HEK293 (cell line): ENCODE results near the gene ZNF524.

Experiments
- CTCF ChIA-PET: fragments of 350-600 bp; formaldehyde crosslinking; extraction: SDS; loops from one replicate; lab custom pipeline; 2021; ENCODE audit warnings: antibody characterized with exemption; lab: Yijun Ruan, JAX
- POLR2A ChIA-PET: fragments of 300-600 bp; formaldehyde crosslinking; extraction: SDS; loops from one replicate; lab custom pipeline; 2020; ENCODE audit warnings: antibody characterized with exemption, inconsistent platforms; lab: Yijun Ruan, JAX
- H3K27ac ChIP-seq: fragments of 200-500 bp; sonication (Bioruptor generic); 2 replicates; pipeline ENCODE4 v1.5.1; 2014; ENCODE audit warnings: low read depth, low read length, control low read depth, inconsistent platforms; ENCODE audit errors: extremely low read depth
- H3K36me3 ChIP-seq, 2 experiments: fragments of 200-500 bp in 1 of 2; sonication (Bioruptor generic) in 1 of 2; 1 replicate in 1 of 2; 2 replicates in 1 of 2; pipeline ENCODE4 v1.5.1; 2014 to 2017; ENCODE audit warnings: inconsistent platforms in 2 of 2, low read length in 2 of 2; ENCODE audit not compliant: control insufficient read depth in 2 of 2, insufficient read depth in 1 of 2
- H3K4me1 ChIP-seq: fragments of 200-500 bp; sonication (Bioruptor generic); 2 replicates; pipeline ENCODE4 v1.5.1; 2014; ENCODE audit warnings: mild to moderate bottlenecking, low read length, inconsistent platforms; ENCODE audit not compliant: control insufficient read depth, insufficient read depth
- H3K4me3 ChIP-seq: 2 replicates; pipeline ENCODE4 v1.5.1; 2011; ENCODE audit warnings: low read depth, mild to moderate bottlenecking, control low read depth, low read length, moderate library complexity
- H3K9me3 ChIP-seq: fragments of 200-500 bp; sonication (Bioruptor generic); 2 replicates; pipeline ENCODE4 v1.5.1; 2014; ENCODE audit warnings: low read depth, low read length, inconsistent platforms; ENCODE audit not compliant: control insufficient read depth, insufficient read depth
- CTCF ChIP-seq: fragments of 450-650 bp; formaldehyde crosslinking; IDR thresholded peaks from 2 replicates; pipeline ENCODE4 v1.5.1; 2016; ENCODE audit warnings: missing biosample characterization, missing genetic modification characterization
- ELK4 ChIP-seq: IDR thresholded peaks from 2 replicates; pipeline ENCODE4 v1.6.1; 2011; ENCODE audit warnings: mild to moderate bottlenecking, low read depth, low read length, borderline replicate concordance
- FEZF1 ChIP-seq: fragments of 450-650 bp; formaldehyde crosslinking; IDR thresholded peaks from 2 replicates; pipeline ENCODE4 v1.5.1; 2016; ENCODE audit warnings: missing biosample characterization, missing genetic modification characterization
- IKZF3 ChIP-seq: fragments of 450-650 bp; IDR thresholded peaks from 2 replicates; pipeline ENCODE4 v1.5.0; 2018; ENCODE audit warnings: missing biosample characterization, mild to moderate bottlenecking, missing genetic modification characterization, moderate library complexity
- KLF16 ChIP-seq: fragments of 450-650 bp; formaldehyde crosslinking; IDR thresholded peaks from 2 replicates; pipeline ENCODE4 v1.5.1; 2017; ENCODE audit warnings: missing biosample characterization, missing genetic modification characterization
- KLF9 ChIP-seq: fragments of 450-650 bp; formaldehyde crosslinking; IDR thresholded peaks from 2 replicates; pipeline ENCODE4 v1.5.1; 2016; ENCODE audit warnings: missing biosample characterization, missing genetic modification characterization, low read depth
- PATZ1 ChIP-seq: fragments of 450-650 bp; formaldehyde crosslinking; IDR thresholded peaks from 2 replicates; pipeline ENCODE4 v1.5.1; 2016; ENCODE audit warnings: missing biosample characterization, missing genetic modification characterization
- ZBTB7A ChIP-seq: fragments of 450-650 bp; formaldehyde crosslinking; IDR thresholded peaks from 2 replicates; pipeline ENCODE4 v1.5.1; 2016; ENCODE audit warnings: low read depth, missing biosample characterization, missing genetic modification characterization
- ZFHX2 ChIP-seq: fragments of 450-650 bp; formaldehyde crosslinking; conservative IDR thresholded peaks from 2 replicates; pipeline ENCODE4 v1.5.1; 2016; ENCODE audit warnings: missing biosample characterization, missing genetic modification characterization
- ZNF16 ChIP-seq: fragments of 450-650 bp; formaldehyde crosslinking; IDR thresholded peaks from 2 replicates; pipeline ENCODE4 v1.5.1; 2016; ENCODE audit warnings: low read depth, missing biosample characterization, missing genetic modification characterization
- ZNF2 ChIP-seq: fragments of 450-650 bp; formaldehyde crosslinking; IDR thresholded peaks from 2 replicates; pipeline ENCODE4 v1.5.1; 2016; ENCODE audit warnings: missing biosample characterization, missing genetic modification characterization
- ZNF24 ChIP-seq: fragments of 450-650 bp; formaldehyde crosslinking; IDR thresholded peaks from 2 replicates; pipeline ENCODE4 v1.5.1; 2016; ENCODE audit warnings: missing biosample characterization, missing genetic modification characterization
- ZNF324 ChIP-seq: fragments of 450-650 bp; formaldehyde crosslinking; IDR thresholded peaks from 2 replicates; pipeline ENCODE4 v1.5.1; 2016; ENCODE audit warnings: missing biosample characterization, missing genetic modification characterization
- ZNF473 ChIP-seq: fragments of 450-650 bp; formaldehyde crosslinking; IDR thresholded peaks from 2 replicates; pipeline ENCODE4 v1.5.1; 2017; ENCODE audit warnings: missing biosample characterization, missing genetic modification characterization
- ZNF529 ChIP-seq: fragments of 450-650 bp; formaldehyde crosslinking; IDR thresholded peaks from 2 replicates; pipeline ENCODE4 v1.5.1; 2017; ENCODE audit warnings: missing genetic modification characterization, missing biosample characterization; ENCODE audit not compliant: insufficient replicate concordance
- ZNF585B ChIP-seq: fragments of 450-650 bp; formaldehyde crosslinking; IDR thresholded peaks from 2 replicates; pipeline ENCODE4 v1.5.1; 2016; ENCODE audit warnings: missing biosample characterization, missing genetic modification characterization
- ZNF596 ChIP-seq: fragments of 450-650 bp; IDR thresholded peaks from 2 replicates; pipeline ENCODE4 v1.5.0; 2018; ENCODE audit warnings: missing biosample characterization, mild to moderate bottlenecking, missing genetic modification characterization, moderate library complexity
- ZSCAN16 ChIP-seq: fragments of 450-650 bp; formaldehyde crosslinking; IDR thresholded peaks from 2 replicates; pipeline ENCODE4 v1.5.1; 2016; ENCODE audit warnings: missing biosample characterization, missing genetic modification characterization
- TF ChIP-seq, protein P1 (sequence below): fragments of 450-650 bp; formaldehyde crosslinking; IDR thresholded peaks from 2 replicates; pipeline ENCODE4 v1.5.1; 2016; ENCODE audit warnings: missing biosample characterization, missing genetic modification characterization
- TF ChIP-seq, protein P2 (sequence below): fragments of 450-650 bp; formaldehyde crosslinking; IDR thresholded peaks from 2 replicates; pipeline ENCODE4 v1.5.1; 2016; ENCODE audit warnings: missing biosample characterization, missing genetic modification characterization, low read depth
- TF ChIP-seq, protein P3 (sequence below): fragments of 450-650 bp; formaldehyde crosslinking; IDR thresholded peaks from 2 replicates; pipeline ENCODE4 v1.5.1; 2017; ENCODE audit warnings: missing biosample characterization, mild to moderate bottlenecking, missing genetic modification characterization, moderate library complexity

The ZNF524 gene

GRCh38 chr19:55598719-55599467 is 1.2 kb upstream of the ZNF524 start (continued):
- TF ChIP-seq ZNF473 (tag by site-specific recombination) (no peak), PATZ1 (tag by site-specific recombination) (peak; percentile 100; the same call in 1 of the 2 replicates), ZNF324 (tag by site-specific recombination) (0 out of 2 replicates have a peak, but pooled peaks have one; percentile 71), FEZF1 (no peak), ZFHX2 (tag by site-specific recombination) (no peak), ZNF2 (peak; percentile 78), CTCF (tag by site-specific recombination) (peak; percentile 7; the same call in 1 of the 2 replicates), ZNF585B (no peak)
- TF ChIP-seq, protein P1, sequence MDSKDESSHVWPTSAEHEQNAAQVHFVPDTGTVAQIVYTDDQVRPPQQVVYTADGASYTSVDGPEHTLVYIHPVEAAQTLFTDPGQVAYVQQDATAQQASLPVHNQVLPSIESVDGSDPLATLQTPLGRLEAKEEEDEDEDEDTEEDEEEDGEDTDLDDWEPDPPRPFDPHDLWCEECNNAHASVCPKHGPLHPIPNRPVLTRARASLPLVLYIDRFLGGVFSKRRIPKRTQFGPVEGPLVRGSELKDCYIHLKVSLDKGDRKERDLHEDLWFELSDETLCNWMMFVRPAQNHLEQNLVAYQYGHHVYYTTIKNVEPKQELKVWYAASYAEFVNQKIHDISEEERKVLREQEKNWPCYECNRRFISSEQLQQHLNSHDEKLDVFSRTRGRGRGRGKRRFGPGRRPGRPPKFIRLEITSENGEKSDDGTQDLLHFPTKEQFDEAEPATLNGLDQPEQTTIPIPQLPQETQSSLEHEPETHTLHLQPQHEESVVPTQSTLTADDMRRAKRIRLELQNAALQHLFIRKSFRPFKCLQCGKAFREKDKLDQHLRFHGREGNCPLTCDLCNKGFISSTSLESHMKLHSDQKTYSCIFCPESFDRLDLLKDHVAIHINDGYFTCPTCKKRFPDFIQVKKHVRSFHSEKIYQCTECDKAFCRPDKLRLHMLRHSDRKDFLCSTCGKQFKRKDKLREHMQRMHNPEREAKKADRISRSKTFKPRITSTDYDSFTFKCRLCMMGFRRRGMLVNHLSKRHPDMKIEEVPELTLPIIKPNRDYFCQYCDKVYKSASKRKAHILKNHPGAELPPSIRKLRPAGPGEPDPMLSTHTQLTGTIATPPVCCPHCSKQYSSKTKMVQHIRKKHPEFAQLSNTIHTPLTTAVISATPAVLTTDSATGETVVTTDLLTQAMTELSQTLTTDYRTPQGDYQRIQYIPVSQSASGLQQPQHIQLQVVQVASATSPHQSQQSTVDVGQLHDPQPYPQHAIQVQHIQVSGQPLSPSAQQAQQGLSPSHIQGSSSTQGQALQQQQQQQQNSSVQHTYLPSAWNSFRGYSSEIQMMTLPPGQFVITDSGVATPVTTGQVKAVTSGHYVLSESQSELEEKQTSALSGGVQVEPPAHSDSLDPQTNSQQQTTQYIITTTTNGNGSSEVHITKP (tag by site-specific recombination): peak; percentile 68
- TF ChIP-seq, all 188 proteins: peak for 28

DNA sequence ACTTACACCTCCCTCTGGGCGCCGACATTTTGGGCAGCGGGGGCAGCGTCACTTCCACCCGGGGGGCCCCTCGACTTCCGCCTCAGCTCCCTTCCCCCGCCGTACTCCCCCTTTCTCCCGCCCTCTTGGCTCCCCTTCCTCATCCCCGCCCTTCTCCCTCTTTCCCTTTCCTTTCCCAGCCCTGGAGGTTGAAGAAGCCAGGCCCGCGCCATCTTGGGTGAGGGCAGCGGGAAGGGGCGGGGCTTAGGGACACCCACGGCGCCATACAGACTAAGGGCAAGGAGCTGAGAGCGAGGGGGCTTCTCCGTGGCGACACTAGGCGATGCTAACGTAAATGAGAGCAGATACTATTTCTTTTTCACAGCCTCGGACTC is 633 bp upstream of the ZNF524 start, which contains the start of gene FIZ1:
Gene FIZ1 (minus strand): TSS at position 50 of the 374 bp plus-strand sequence. CDS start 1,652 bp downstream, outside the sequence.
- Histone ChIP-seq H3K4me3 (peak within 1 kb of the TSS; percentile 97), H3K36me3 (peaks cover 10 to 28% of the 10 kb centered on the region in 2 experiments), H3K4me1 (peaks cover 3% of the 10 kb centered on the region; the same call in 1 of the 2 replicates), H3K27ac (peak within 1 kb of the TSS; percentile 97), H3K9me3 (no peaks in the 10 kb centered on the region)
- POLR2A ChIA-PET: interaction anchor here (0.6 to 4.4 kb wide), 37 partner anchors 10 to 483 kb away, joined by 3 to 71 read pairs (median 5); partner anchors contain the start of genes CCDC106, HSPBP1, ISOC2 and KMT5C
- CTCF ChIA-PET: interaction anchor here (0.6 to 2.9 kb wide), 9 partner anchors 12 to 1174 kb away, joined by 3 to 9 read pairs (median 3); no protein-coding TSS in a partner anchor
- TF ChIP-seq ZBTB7A (tag by site-specific recombination): peak; percentile 88; the same call in 1 of the 2 replicates
- peak; percentile 98 for TF ChIP-seq PATZ1 (tag by site-specific recombination)
- TF ChIP-seq ZNF596: no peak
- TF ChIP-seq, protein P2, sequence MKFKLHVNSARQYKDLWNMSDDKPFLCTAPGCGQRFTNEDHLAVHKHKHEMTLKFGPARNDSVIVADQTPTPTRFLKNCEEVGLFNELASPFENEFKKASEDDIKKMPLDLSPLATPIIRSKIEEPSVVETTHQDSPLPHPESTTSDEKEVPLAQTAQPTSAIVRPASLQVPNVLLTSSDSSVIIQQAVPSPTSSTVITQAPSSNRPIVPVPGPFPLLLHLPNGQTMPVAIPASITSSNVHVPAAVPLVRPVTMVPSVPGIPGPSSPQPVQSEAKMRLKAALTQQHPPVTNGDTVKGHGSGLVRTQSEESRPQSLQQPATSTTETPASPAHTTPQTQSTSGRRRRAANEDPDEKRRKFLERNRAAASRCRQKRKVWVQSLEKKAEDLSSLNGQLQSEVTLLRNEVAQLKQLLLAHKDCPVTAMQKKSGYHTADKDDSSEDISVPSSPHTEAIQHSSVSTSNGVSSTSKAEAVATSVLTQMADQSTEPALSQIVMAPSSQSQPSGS: no peak
- TF ChIP-seq ZNF16 (tag by site-specific recombination): no peak
- TF ChIP-seq KLF9: no peak; the same call in 1 of the 2 replicates
- peak; percentile 1 for TF ChIP-seq KLF16
- no peak for TF ChIP-seq ZNF529
- TF ChIP-seq ELK4: no peak
- peak; percentile 100 for TF ChIP-seq IKZF3 (tag by site-specific recombination)
- TF ChIP-seq, protein P3, sequence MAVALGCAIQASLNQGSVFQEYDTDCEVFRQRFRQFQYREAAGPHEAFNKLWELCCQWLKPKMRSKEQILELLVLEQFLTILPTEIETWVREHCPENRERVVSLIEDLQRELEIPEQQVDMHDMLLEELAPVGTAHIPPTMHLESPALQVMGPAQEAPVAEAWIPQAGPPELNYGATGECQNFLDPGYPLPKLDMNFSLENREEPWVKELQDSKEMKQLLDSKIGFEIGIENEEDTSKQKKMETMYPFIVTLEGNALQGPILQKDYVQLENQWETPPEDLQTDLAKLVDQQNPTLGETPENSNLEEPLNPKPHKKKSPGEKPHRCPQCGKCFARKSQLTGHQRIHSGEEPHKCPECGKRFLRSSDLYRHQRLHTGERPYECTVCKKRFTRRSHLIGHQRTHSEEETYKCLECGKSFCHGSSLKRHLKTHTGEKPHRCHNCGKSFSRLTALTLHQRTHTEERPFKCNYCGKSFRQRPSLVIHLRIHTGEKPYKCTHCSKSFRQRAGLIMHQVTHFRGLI: no peak
- peak; percentile 51; the same call in 1 of the 2 replicates for TF ChIP-seq ZNF24 (tag by site-specific recombination)
- no peak for TF ChIP-seq ZSCAN16 (tag by site-specific recombination)
